Endothelial cell of hepatic sinusoid (primary cell): Measurements from ENCODE around the gene SERINC3.
"Not testable (repeated sequence)": the region's sequence is repeated elsewhere in the genome, so short reads cannot be mapped to it uniquely, and the experiment has no call there.

ENCODE experiments used
- in situ Hi-C: cut with HindIII; loops from 2 replicates; pipeline ENCODE4 v1.10.0; 2017; ENCODE audit warnings: low sequenced_read_pairs

Gene SERINC3

GRCh38 chr20:44495802-44496481 is 25.9 kb downstream of the SERINC3 start:
- in situ Hi-C loops, result no loop called here

DNA sequence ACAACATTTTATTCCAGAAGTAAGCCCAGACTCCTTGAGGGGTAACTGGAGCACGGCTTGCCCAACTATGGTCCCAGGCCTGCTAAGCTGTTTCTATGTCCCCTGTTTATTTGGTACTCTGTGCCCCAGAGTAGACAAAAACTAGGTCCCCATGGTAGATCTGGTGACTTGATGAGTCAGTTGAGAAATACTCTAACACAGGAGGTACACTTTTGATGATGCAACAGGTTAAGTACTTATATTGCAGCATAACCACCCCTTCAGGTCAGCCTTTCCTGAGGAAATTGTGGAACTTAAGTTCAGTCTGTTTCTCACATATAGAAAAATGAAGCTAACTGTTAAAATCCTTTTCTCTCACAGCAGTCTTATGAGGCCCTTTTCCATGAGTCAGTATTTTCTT is 26.6 kb downstream of the SERINC3 start:
- in situ Hi-C loops, result no loop called here

DNA sequence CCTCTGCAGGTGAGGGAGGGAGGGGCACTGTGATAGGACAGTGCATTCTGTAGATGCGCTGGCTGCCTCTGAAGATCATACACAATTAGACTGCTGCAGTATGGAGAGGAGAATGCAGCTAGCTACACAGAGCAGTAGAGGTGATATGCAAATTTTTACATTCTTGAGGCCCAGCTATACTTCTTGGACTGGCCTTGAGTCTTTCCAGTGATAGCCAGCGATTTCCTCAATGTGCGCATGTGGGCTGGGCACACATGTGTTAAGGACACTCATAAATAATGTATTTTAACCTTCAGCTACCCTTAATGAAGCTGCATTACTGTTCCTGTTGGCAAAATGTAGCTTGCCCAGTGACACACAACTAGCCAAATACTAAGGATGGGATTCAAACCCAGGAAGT is 27.2 kb downstream of the SERINC3 start:
- in situ Hi-C loops, result no loop called here

- in situ Hi-C loops, result no loop called here
These were observed 27.6 kb downstream of the SERINC3 start for GRCh38 chr20:44494266-44494665.

GRCh38 chr20:44491635-44492395 is 30.1 kb downstream of the SERINC3 start:
- in situ Hi-C loops, result no loop called here

- in situ Hi-C loops, result no loop called here
These were observed 31.9 kb downstream of the SERINC3 start for GRCh38 chr20:44489931-44490330.

DNA sequence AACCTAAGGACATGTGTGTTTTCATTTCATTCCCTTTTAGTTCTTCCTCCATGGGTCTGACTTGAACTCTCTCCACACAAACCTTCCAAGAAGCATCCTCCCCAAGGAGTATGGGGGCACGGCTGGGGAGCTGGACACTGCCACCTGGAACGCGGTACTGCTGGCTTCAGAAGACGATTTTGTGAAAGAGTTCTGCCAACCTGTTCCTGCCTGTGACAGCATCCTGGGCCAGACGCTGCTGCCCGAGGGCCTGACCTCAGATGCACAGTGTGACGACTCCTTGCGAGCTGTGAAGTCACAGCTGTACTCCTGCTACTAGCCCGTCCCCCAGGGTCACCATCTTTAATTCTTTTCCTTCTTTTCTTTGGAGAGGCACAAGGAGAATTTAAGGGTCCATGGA is 32.6 kb downstream of the SERINC3 start:
- in situ Hi-C loops, result no loop called here

DNA sequence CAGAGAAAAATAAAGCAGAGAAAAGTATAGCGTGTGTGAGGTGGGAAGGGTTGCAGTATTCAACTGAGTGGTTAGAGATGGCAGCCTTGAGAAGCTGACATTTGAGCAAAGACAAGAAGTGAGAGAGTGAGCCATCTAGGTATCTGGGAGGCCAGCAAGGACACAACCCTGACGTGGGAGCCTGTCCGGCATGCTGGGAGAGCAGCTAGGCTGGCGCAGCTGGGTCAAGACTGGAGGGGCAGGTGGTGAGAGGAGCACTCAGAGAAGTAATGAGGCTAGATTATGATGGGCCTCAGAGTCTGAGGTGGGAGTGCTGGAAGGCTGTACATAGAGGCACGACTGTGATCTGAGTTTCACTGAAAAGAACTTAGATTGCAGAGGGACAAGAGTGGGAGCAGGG is 33.3 kb downstream of the SERINC3 start:
- in situ Hi-C loops, result no loop called here

GRCh38 chr20:44485830-44486198 is 36.1 kb downstream of the SERINC3 start:
- in situ Hi-C loops, result no loop called here

- in situ Hi-C loops, result no loop called here
These were observed 36.6 kb downstream of the SERINC3 start for GRCh38 chr20:44485078-44485829.

DNA sequence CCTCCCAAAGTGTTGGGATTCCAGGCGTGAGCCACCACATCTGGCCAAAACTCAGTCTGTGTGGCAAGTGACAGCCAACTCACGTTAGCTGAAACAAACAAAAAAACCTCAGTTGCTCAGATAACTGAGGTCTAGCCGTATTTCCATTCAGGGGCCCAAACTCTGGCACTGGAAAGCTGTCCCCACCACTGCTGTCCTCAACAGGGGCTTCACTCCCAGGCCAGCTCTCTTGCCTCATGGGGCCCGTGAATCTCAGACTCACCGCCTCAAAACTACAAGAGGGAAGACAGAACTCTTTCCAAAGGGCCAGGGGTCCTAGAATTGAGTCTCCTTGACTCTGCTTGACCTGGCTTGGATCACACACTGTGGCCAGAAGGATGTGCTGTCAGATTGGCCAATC is 38.8 kb downstream of the SERINC3 start:
- in situ Hi-C loops, result no loop called here

- in situ Hi-C loops, result no loop called here
These were observed 40.0 kb downstream of the SERINC3 start for GRCh38 chr20:44481719-44482416.

GRCh38 chr20:44480097-44480496 is 41.8 kb downstream of the SERINC3 start:
- in situ Hi-C loops, result no loop called here

- in situ Hi-C loops, result no loop called here
These were observed 42.2 kb downstream of the SERINC3 start for GRCh38 chr20:44479643-44480042.

- in situ Hi-C loops, result no loop called here
These were observed 43.7 kb downstream of the SERINC3 start for GRCh38 chr20:44478206-44478605.

GRCh38 chr20:44477151-44477550 is 44.7 kb downstream of the SERINC3 start:
- in situ Hi-C loops, result no loop called here

DNA sequence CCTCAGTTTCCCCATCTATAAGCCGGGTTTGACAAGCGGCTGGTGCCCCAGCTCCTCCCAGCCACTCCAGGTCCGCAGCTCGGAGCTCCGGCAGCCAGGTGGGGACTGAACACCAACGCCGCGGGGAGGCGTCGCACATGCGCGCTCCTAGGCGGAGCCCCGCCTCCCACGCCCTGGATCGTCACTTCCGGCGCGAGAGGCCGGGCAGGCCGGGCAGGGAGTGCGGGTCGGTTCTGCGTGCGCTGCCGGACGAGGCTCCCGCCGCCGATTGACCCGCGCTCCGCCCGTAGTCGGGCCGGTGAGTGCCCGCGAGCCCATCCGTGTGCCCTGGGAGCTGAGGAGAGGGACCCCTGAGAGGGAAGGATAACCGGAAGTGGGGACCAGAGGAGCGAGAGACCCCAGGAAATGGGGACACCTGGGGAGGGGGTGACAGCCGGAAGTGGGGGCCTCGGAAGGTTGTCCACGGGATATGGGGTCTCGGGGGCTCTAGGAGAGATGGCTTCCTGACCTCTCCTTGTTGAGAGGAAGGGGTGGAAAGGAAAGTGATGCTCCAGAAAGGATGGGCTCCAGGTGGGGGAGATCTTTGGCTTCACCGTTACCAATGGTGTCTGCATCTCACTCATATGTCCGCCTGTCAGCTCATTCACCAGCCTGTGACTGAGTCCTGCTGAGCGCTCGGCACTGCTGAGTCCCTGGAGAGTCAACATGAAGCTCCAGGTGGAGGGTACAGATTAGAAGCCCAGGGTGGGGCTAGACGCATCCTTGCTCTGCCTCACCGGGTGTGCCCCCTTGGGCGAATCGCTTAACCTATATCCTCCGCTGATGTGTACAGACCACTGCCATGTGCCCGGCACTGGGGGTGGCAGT is 45.9 kb downstream of the SERINC3 start, which contains the start of gene TTPAL:
TTPAL (plus strand) TSS at position 181 of the 867 bp plus-strand sequence. CDS start 4,126 bp downstream, outside the sequence.
- in situ Hi-C loops, result no loop called here

DNA sequence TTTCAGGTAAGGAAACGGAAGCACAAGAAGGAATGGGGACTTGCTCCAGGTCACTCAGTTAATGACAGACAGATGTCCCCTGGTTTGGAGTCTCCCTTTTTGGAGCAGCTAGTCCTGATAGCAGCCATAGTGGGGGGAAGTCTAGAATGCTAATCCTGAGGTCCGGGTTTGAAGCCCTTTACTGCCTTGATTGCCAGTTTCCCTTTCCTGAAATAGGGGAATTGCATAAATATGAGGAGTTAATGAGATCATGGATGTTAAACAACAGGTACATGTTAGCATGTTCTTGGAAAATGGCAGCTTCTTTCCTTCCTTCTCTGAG is 46.5 kb downstream of the SERINC3 start:
- in situ Hi-C loops, result no loop called here

GRCh38 chr20:44472283-44472682 is 49.6 kb downstream of the SERINC3 start:
- in situ Hi-C loops, result not testable (repeated sequence)

DNA sequence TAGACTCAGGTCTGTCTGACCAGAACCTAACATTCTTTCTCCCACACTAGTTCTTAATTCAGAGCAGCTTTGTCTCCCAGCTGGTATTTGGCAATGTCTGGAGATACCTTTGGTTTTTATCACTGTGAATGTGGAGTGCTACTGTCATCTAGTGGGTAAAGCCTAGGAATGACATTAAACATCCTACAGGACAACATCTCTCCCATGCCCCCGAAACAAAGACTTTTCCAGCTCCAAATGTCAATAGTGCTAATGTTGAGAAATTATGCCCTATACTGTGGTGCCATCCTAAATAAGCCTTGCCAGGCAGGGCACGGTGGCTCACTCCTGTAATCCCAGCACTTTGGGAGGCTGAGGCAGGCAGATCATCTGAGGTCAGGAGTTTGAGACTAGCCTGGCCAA is 50.4 kb downstream of the SERINC3 start:
- in situ Hi-C loops, result no loop called here
